Loucy (cell line): ENCODE measurements around the gene SEC16A.

Source experiments
- H2AFZ ChIP-seq: fragments of 200-600 bp; sonication (generic); 2 replicates; pipeline ENCODE4 v1.6.0; 2016; ENCODE audit warnings: antibody characterized with exemption, mild to moderate bottlenecking, low read length, moderate library complexity
- H3F3A ChIP-seq: fragments of 200-600 bp; 2 replicates; pipeline ENCODE4 v1.6.0; 2016; ENCODE audit warnings: antibody characterized with exemption, low read depth, mild to moderate bottlenecking
- H3K27me3 ChIP-seq: fragments of 200-600 bp; sonication (generic); 2 replicates; pipeline ENCODE4 v1.6.1; 2014; ENCODE audit warnings: low read length, mild to moderate bottlenecking; ENCODE audit not compliant: insufficient read depth, poor library complexity, severe bottlenecking
- H3K36me3 ChIP-seq: fragments of 200-600 bp; sonication (generic); 2 replicates; pipeline ENCODE4 v1.6.1; 2016; ENCODE audit warnings: low read length; ENCODE audit not compliant: insufficient read depth
- H3K4me1 ChIP-seq: fragments of 200-600 bp; sonication (generic); 2 replicates; pipeline ENCODE4 v1.5.1; 2014; ENCODE audit warnings: low read length, mild to moderate bottlenecking; ENCODE audit not compliant: insufficient read depth, poor library complexity, severe bottlenecking
- H3K4me2 ChIP-seq: fragments of 200-600 bp; sonication (generic); 2 replicates; pipeline ENCODE4 v1.6.0; 2014; ENCODE audit warnings: antibody characterized with exemption, low read length, low read depth, mild to moderate bottlenecking; ENCODE audit not compliant: poor library complexity, severe bottlenecking
- H3K4me3 ChIP-seq: fragments of 200-600 bp; sonication (generic); 2 replicates; pipeline ENCODE4 v1.5.1; 2014; ENCODE audit warnings: low read length, mild to moderate bottlenecking, mixed read lengths; ENCODE audit not compliant: poor library complexity, severe bottlenecking
- H3K79me2 ChIP-seq: fragments of 200-600 bp; sonication (generic); 2 replicates; pipeline ENCODE4 v1.6.1; 2014; ENCODE audit warnings: low read length; ENCODE audit not compliant: insufficient read depth
- H3K9ac ChIP-seq: fragments of 200-600 bp; sonication (generic); 2 replicates; pipeline ENCODE4 v1.6.0; 2014; ENCODE audit warnings: mild to moderate bottlenecking, low read depth, low read length, moderate library complexity; ENCODE audit not compliant: poor library complexity, severe bottlenecking
- H3K9me2 ChIP-seq: fragments of 200-600 bp; sonication (generic); replicated peaks from 2 replicates; pipeline ENCODE4 v1.6.1; 2016; ENCODE audit warnings: low read depth, low read length, mixed read lengths
- H3K9me3 ChIP-seq: fragments of 200-600 bp; sonication (generic); 2 replicates; pipeline ENCODE4 v1.6.1; 2014; ENCODE audit warnings: mild to moderate bottlenecking, antibody characterized with exemption, low read length, low read depth; ENCODE audit not compliant: insufficient read depth
- H4K20me1 ChIP-seq: fragments of 200-600 bp; sonication (generic); 2 replicates; pipeline ENCODE4 v1.6.0; 2014; ENCODE audit warnings: antibody characterized with exemption, low read length, mild to moderate bottlenecking; ENCODE audit not compliant: insufficient read depth, poor library complexity, severe bottlenecking
- CTCF ChIP-seq: fragments of 200-600 bp; sonication (generic); conservative IDR thresholded peaks from 2 replicates; pipeline ENCODE4 v1.5.1; 2014; ENCODE audit warnings: mild to moderate bottlenecking, antibody characterized with exemption, low read length
- EZH2phosphoT487 ChIP-seq: fragments of 200-600 bp; IDR thresholded peaks from 2 replicates; pipeline ENCODE4 v1.6.1; 2018; ENCODE audit warnings: antibody characterized with exemption, mild to moderate bottlenecking, moderate library complexity, borderline replicate concordance

SEC16A gene

GRCh38 chr9:136462664-136463063, 20.2 kb downstream of the SEC16A start:
- Histone ChIP-seq H3K9me3 (no peaks in the 10 kb centered on the region), H3K9ac (no peak overlapping the region), H3K4me2 (no peak overlapping the region), H3K27me3 (no peaks in the 10 kb centered on the region), H3K4me3 (no peak overlapping the region), H2AFZ (no peak overlapping the region), H3K9me2 (no peaks in the 10 kb centered on the region), H3K4me1 (no peaks in the 10 kb centered on the region), H4K20me1 (no peaks in the 10 kb centered on the region), H3F3A (no peaks in the 10 kb centered on the region), H3K36me3 (peaks cover 87% of the 10 kb centered on the region), H3K79me2 (no peaks in the 10 kb centered on the region)
- no peak for TF ChIP-seq EZH2phosphoT487
- no peak for TF ChIP-seq CTCF

GRCh38 chr9:136460772-136461325, 22.0 kb downstream of the SEC16A start:
- no peaks in the 10 kb centered on the region for H3K4me1 ChIP-seq
- no peak overlapping the region for H3K4me2 ChIP-seq
- no peaks in the 10 kb centered on the region for H3F3A ChIP-seq
- H3K9me3 ChIP-seq: no peaks in the 10 kb centered on the region
- TF ChIP-seq EZH2phosphoT487: no peak
- no peak for TF ChIP-seq CTCF
- H3K36me3 ChIP-seq: peaks cover 88% of the 10 kb centered on the region
- H3K9me2 ChIP-seq: no peaks in the 10 kb centered on the region
- no peaks in the 10 kb centered on the region for H4K20me1 ChIP-seq
- no peak overlapping the region for H3K9ac ChIP-seq
- no peak overlapping the region for H3K4me3 ChIP-seq
- H3K27me3 ChIP-seq: no peaks in the 10 kb centered on the region
- no peaks in the 10 kb centered on the region for H3K79me2 ChIP-seq
- H2AFZ ChIP-seq: no peak overlapping the region

GRCh38 chr9:136459425-136459824, 23.4 kb downstream of the SEC16A start:
- no peak for TF ChIP-seq CTCF
- no peak for TF ChIP-seq EZH2phosphoT487
- H3K9ac ChIP-seq: no peak overlapping the region

More at GRCh38 chr9:136459425-136459824, 23.4 kb downstream of the SEC16A start:
- Histone ChIP-seq H3K4me2 (no peak overlapping the region), H3K4me3 (no peak overlapping the region), H3K36me3 (peaks cover 88% of the 10 kb centered on the region; the same call in 1 of the 2 replicates), H3K27me3 (no peaks in the 10 kb centered on the region), H2AFZ (no peak overlapping the region), H3K9me2 (no peaks in the 10 kb centered on the region), H4K20me1 (no peaks in the 10 kb centered on the region), H3F3A (no peaks in the 10 kb centered on the region), H3K79me2 (no peaks in the 10 kb centered on the region), H3K9me3 (no peaks in the 10 kb centered on the region), H3K4me1 (no peaks in the 10 kb centered on the region)
